Cardiac fibroblast (primary cell): ENCODE results near the gene DQX1.
A peak's percentile ranks its signal among the peaks of the same experiment; 100 is the strongest.

Source experiments
- DNase-seq, 2 donors: peaks; one replicate each; pipeline versions ENCODE4 v3.0.0 to v3.0.0-alpha.2; 2010; ENCODE audit warnings: low read depth in 2 of 2
- H3K4me3 ChIP-seq, 2 donors: replicated peaks in 1 of 2; 1 replicate in 1 of 2; 2 replicates in 1 of 2; pipeline ENCODE4 v1.5.1; 2011; ENCODE audit warnings: low read depth in 2 of 2, low read length in 2 of 2, mild to moderate bottlenecking in 2 of 2, moderate library complexity in 1 of 2
- TF ChIP-seq, protein P1 (sequence below): IDR thresholded peaks from one replicate; pipeline ENCODE4 v1.5.1; 2011; ENCODE audit warnings: low read depth, mild to moderate bottlenecking, low read length, inconsistent platforms

DQX1 gene

DNA sequence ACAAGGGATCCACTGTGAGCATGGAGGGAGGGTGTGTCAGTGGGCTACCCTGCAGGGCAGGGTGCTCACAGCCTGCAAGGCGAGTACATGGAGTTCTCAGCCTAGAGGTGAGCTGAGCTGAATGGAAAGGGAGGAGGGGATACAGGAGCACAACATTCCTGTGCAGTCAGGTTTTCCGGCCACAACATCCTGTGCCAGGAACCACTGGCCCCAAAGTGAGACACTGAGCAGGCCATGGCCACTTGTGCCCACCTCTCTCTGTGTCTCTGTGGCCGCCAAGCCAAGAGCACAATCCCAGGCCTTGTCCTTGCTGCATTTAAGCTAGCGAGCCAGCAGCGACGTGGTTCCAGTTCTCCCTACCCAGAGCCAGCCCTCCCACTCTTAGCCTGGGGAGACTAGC, 34.6 kb upstream of the DQX1 start:
- H3K4me3 ChIP-seq = no peak overlapping the region
- TF ChIP-seq, protein P1, sequence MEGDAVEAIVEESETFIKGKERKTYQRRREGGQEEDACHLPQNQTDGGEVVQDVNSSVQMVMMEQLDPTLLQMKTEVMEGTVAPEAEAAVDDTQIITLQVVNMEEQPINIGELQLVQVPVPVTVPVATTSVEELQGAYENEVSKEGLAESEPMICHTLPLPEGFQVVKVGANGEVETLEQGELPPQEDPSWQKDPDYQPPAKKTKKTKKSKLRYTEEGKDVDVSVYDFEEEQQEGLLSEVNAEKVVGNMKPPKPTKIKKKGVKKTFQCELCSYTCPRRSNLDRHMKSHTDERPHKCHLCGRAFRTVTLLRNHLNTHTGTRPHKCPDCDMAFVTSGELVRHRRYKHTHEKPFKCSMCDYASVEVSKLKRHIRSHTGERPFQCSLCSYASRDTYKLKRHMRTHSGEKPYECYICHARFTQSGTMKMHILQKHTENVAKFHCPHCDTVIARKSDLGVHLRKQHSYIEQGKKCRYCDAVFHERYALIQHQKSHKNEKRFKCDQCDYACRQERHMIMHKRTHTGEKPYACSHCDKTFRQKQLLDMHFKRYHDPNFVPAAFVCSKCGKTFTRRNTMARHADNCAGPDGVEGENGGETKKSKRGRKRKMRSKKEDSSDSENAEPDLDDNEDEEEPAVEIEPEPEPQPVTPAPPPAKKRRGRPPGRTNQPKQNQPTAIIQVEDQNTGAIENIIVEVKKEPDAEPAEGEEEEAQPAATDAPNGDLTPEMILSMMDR = no peak
- DNase-seq = no peak

DNA sequence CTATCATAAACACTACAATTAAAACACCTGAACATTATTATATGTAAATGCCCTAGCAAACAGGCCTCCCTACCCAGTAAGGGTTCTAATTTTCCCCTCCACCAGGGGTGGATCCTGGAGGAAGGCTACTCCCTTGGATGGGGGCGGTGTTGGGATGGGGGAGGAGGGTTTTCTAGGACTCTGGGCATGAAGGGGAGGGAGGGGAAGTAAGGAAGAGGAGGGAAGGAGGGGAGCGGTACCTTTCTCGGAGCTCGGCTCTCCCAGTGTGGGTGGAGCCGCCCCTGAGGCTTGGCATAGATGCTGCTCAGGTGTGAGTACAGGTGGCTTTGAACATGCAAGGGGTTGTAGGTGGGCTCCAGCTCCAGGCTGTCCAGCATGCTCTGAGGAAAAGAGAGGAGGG, 33.9 kb upstream of the DQX1 start:
- TF ChIP-seq, protein P1 = no peak
- DNase-seq = no peak
- H3K4me3 ChIP-seq = no peak overlapping the region

DNA sequence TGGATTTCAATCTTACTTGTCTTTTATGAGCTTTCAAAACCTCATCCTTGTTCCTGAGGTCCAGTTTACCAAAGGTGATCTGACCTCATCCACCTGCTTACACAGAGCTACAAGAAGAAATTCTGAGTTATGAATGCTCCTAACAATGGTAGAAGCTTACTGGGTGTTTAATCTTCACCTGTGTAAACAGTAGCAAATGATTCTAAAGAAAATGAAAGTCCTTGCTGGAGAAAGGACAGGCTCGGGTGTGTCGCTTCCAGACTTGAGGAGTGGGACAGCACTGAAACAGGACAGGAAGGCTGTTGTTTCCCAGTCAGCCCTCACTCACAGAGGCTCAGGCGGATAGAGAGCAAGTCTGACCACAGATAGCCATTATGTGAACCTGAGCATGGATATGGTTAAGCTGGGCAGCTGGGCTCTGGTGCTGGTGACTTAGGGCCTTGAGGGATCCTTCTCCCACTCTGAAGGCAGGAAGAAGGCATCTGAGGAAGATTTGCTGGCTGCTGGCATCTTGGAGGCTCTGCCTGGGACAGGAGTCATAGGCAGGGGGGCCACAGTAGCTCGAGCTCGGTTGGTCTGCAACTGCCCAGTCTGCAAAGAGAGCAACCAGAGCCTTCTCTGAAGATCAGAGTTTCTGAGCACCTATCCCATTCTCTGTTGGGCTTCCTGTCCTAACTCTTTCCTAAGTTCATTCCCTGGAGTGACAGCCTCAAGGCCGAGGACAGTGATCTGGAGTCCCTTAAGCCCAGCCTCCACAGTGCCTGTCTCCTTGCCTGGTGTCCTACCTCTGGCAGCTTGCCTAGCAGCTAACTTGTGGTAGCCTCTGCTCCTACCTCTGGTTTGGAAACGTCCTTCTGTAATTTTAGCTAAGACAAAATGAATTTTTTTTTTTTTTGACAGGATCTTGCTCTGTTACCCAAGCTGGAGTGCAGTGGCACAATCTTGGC, 32.5 kb upstream of the DQX1 start:
- TF ChIP-seq, protein P1 = no peak
- DNase-seq = no peak
- no peak overlapping the region for H3K4me3 ChIP-seq

DNA sequence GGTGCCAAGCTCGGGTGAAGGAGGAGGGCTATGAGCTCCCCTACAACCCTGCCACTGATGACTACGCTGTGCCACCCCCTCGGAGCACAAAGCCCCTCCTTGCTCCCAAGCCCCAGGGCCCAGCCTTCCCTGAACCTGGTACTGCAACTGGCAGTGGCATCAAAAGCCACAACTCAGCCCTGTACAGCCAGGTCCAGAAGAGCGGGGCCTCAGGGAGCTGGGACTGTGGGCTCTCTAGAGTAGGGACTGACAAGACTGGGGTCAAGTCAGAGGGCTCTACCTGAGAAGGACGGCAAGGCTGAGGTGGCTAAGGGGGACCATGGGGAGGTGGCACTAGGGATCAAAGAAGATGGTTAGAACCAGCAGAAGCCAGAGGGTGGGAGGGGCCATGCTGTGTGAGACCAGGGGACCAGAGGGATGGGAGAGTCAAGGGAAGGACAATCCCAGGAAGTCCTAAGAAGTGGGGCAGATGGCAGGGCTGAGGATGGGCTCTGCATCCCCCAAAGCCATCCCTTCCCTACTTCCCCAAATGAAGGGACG, 30.9 kb upstream of the DQX1 start:
- DNase-seq = no peak
- no peak overlapping the region for H3K4me3 ChIP-seq
- TF ChIP-seq, protein P1 = no peak

DNA sequence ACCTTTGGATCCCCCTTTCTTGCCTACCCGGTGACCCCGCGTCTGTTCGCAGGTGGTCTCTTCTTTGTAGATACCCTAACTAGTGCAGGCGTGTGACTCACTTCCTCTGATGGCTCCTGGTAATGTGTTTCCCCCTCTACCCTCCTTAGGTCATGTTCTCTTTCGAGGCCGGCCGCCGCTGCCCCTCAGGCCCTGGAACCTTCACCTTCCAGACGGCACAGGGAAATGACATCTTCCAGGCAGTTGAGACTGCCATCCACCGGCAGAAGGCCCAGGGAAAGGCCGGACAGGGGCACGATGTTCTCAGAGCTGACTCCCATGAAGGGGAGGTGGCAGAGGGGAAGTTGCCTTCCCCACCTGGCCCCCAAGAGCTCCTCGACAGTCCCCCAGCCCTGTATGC, 30.1 kb upstream of the DQX1 start:
- no peak for DNase-seq
- TF ChIP-seq, protein P1 = no peak
- peak overlapping the region in 1 of 2 donors; percentile 95 for H3K4me3 ChIP-seq

DNA sequence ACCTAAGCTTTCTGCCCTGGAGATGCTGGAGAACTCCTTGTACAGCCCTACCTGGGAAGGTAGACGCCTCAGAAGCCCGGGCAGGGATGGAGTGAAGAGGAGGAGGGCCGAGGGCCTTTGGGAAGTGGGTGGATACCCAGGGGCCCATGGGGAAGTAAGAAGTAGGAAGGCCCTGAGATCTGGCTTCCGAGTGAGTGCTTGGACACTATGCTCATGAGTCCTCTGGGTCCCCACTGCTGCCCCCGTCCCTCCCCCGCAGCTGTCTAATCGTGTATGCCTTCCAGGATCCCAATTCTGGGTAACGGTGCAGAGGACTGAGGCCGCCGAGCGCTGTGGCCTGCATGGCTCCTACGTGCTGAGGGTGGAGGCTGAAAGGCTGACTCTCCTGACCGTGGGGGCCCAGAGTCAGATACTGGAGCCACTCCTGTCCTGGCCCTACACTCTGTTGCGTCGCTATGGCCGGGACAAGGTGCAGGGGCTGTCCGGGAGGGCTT, 29.6 kb upstream of the DQX1 start:
- TF ChIP-seq, protein P1 = no peak
- DNase-seq = no peak
- peak overlapping the region; percentile 93 to 95 for H3K4me3 ChIP-seq
